NB4 (cell line): ENCODE measurements around the gene RPS6KA5.
"Not testable (repeated sequence)": the region's sequence is repeated elsewhere in the genome, so short reads cannot be mapped to it uniquely, and the experiment has no call there.

Source experiments
- DNase-seq: peaks from one replicate; pipeline ENCODE4 v3.0.0; 2010; ENCODE audit warnings: low read depth
- H3K4me3 ChIP-seq: one replicate; pipeline ENCODE4 v1.5.1; 2011; ENCODE audit warnings: mild to moderate bottlenecking, low read depth, low read length, moderate library complexity
- CTCF ChIP-seq: IDR thresholded peaks from one replicate; pipeline ENCODE4 v1.5.1; 2012; ENCODE audit warnings: low read depth, low read length
- MYC ChIP-seq: IDR thresholded peaks from 2 replicates; pipeline ENCODE4 v1.6.1; 2011; ENCODE audit warnings: low read depth, low read length
- POLR2A ChIP-seq: IDR thresholded peaks from 2 replicates; pipeline ENCODE4 v1.6.1; 2011; ENCODE audit warnings: mild to moderate bottlenecking; ENCODE audit not compliant: insufficient read length; ENCODE audit errors: extremely low read depth
- TF ChIP-seq, protein P1 (sequence below): IDR thresholded peaks from 2 replicates; pipeline ENCODE4 v1.6.1; 2011; ENCODE audit warnings: low read depth, low read length

RPS6KA5 gene

DNA sequence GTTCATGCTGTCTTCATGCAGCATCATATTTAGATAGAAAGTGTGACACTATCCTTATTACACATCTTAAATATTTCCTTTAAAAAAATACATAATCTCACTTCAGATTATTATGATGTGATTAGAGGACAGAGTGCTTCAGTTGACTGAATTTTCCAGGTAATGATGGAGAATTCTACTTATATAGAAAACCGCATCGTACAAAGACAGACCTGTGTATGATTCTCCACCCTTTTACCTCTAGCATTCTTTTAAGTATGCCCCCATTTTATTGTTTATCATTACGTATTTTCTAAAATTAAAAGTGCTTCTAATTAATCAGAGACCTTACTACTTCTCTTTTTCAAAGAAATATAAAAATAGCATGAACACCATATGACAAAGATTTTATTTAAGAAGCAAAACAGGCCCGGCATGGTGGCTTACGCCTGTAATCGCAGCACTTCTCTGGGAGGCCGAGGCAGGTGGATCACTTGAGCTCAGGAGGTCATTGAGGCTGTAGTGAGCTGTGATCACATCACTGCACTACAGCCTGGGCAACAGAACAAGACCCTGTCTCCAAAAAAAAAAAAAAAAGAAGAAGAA, 13.9 kb downstream of the RPS6KA5 start:
- H3K4me3 ChIP-seq: no peak overlapping the region
- no peak for TF ChIP-seq CTCF
- no peak for TF ChIP-seq MYC
- no peak for TF ChIP-seq POLR2A
- DNase-seq: no peak

DNA sequence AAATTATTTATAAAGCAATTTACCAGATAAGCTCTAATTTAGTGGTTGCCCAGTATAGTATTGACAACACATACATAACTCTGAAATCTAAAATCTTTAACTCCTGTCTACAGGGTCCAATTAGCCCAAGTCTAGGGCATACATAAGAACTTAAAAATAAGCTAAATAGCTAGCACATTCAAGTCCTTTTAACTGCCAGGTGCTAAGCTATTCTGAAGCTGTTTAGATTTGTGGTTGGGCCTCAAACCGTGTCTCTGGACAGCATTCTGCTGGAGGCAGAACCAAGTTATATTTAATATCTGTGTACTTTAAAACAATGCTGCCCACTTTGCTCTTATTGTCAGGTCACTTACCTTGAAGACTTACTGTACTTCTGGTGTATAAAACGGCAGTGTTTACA, 19.0 kb downstream of the RPS6KA5 start:
- no peak for TF ChIP-seq POLR2A
- TF ChIP-seq CTCF: no peak
- TF ChIP-seq, protein P1, sequence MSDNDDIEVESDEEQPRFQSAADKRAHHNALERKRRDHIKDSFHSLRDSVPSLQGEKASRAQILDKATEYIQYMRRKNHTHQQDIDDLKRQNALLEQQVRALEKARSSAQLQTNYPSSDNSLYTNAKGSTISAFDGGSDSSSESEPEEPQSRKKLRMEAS: no peak
- no peak for TF ChIP-seq MYC
- DNase-seq: no peak
- H3K4me3 ChIP-seq: no peak overlapping the region

GRCh38 chr14:91040545-91040944, 19.9 kb downstream of the RPS6KA5 start:
- TF ChIP-seq POLR2A: no peak
- TF ChIP-seq CTCF: no peak
- TF ChIP-seq, protein P1: no peak
- no peak for TF ChIP-seq MYC
- H3K4me3 ChIP-seq: no peak overlapping the region
- no peak for DNase-seq

DNA sequence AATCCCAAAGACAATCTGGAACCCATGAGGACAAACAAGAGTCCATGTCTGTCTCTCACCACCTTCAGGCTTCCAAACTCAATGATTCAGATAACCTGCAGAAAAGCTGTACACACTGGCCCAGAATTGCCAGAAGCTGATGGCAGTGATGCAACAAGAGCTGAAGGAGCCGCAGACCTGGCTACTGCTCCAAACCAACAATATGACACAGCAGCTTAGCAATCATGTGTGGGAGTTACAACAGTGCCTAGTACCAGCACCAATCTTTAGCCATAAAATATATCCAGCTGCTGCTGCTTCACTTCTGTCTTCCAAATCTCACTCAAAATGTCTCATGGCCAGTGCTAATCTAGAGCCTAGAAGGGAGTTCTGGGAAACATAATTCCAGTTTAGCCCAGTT, 22.0 kb downstream of the RPS6KA5 start:
- TF ChIP-seq CTCF (no peak), MYC (peak; percentile 46; the same call in 1 of the 2 replicates), POLR2A (no peak)
- TF ChIP-seq, protein P1: peak; percentile 27; the same call in 1 of the 2 replicates
- peak; percentile 90 for DNase-seq
- no peak overlapping the region for H3K4me3 ChIP-seq

GRCh38 chr14:91036741-91037469, 23.5 kb downstream of the RPS6KA5 start:
- no peak overlapping the region for H3K4me3 ChIP-seq
- TF ChIP-seq CTCF: no peak
- TF ChIP-seq POLR2A: no peak
- TF ChIP-seq, protein P1: no peak
- no peak for TF ChIP-seq MYC
- no peak for DNase-seq

- H3K4me3 ChIP-seq: no peak overlapping the region
- DNase-seq: no peak
- TF ChIP-seq POLR2A (no peak), MYC (no peak), CTCF (no peak)
- TF ChIP-seq, protein P1: no peak
Measured at GRCh38 chr14:91035855-91036254, 24.6 kb downstream of the RPS6KA5 start.

GRCh38 chr14:91034379-91034778, 26.1 kb downstream of the RPS6KA5 start:
- not testable (repeated sequence) for DNase-seq, H3K4me3 ChIP-seq
